GM12875 (cell line): ENCODE data around the gene HSPB6.
A peak's percentile ranks its signal among the peaks of the same experiment; 100 is the strongest.

Experiments
- H3K4me3 ChIP-seq: one replicate; pipeline ENCODE4 v1.5.1; 2011; ENCODE audit warnings: low read depth, low read length, control low read depth
- TF ChIP-seq, protein P1 (sequence below): IDR thresholded peaks from 2 replicates; pipeline ENCODE4 v1.5.1; 2011; ENCODE audit warnings: low read depth, mild to moderate bottlenecking, control low read depth, inconsistent platforms, low read length, moderate library complexity, borderline replicate concordance; ENCODE audit not compliant: insufficient read depth

HSPB6 gene

DNA sequence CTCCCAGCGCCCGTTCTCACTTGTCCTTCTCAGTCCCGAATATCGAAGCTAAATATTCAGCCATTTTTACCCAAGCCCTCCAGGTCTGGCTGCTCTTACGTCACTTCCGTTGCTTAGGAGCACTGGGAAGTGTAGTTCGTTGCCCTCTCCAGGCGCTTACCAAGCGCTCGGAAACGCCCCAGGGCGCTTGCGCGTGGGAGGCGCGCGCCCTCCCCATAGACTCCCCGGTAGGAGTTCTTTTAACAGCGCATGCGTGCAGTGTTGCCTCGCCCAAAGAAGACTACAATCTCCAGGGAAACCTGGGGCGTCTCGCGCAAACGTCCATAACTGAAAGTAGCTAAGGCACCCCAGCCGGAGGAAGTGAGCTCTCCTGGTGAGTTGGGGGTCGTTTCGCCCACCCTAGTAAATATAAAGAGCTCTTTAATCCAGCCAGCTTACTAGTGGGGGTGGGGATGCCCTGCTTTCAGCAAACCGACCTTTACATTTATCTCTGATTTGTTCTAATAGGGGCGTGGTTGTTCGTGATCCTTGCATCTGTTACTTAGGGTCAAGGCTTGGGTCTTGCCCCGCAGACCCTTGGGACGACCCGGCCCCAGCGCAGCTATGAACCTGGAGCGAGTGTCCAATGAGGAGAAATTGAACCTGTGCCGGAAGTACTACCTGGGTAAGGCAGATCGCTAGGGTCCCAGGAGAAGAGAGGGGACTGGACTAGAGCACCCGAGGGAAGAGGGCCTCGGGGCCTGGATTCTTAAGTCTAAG lies 11.3 kb downstream of the HSPB6 start, which contains the start of the genes PSENEN and U2AF1L4:
PSENEN (plus strand) TSS at position 324 of the 759 bp plus-strand sequence; CDS start at position 604, 280 bp downstream.
U2AF1L4 (minus strand) TSS at position 91 of the 759 bp plus-strand sequence; CDS start at position 64, 27 bp downstream.
- TF ChIP-seq, protein P1, sequence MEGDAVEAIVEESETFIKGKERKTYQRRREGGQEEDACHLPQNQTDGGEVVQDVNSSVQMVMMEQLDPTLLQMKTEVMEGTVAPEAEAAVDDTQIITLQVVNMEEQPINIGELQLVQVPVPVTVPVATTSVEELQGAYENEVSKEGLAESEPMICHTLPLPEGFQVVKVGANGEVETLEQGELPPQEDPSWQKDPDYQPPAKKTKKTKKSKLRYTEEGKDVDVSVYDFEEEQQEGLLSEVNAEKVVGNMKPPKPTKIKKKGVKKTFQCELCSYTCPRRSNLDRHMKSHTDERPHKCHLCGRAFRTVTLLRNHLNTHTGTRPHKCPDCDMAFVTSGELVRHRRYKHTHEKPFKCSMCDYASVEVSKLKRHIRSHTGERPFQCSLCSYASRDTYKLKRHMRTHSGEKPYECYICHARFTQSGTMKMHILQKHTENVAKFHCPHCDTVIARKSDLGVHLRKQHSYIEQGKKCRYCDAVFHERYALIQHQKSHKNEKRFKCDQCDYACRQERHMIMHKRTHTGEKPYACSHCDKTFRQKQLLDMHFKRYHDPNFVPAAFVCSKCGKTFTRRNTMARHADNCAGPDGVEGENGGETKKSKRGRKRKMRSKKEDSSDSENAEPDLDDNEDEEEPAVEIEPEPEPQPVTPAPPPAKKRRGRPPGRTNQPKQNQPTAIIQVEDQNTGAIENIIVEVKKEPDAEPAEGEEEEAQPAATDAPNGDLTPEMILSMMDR = no peak

DNA sequence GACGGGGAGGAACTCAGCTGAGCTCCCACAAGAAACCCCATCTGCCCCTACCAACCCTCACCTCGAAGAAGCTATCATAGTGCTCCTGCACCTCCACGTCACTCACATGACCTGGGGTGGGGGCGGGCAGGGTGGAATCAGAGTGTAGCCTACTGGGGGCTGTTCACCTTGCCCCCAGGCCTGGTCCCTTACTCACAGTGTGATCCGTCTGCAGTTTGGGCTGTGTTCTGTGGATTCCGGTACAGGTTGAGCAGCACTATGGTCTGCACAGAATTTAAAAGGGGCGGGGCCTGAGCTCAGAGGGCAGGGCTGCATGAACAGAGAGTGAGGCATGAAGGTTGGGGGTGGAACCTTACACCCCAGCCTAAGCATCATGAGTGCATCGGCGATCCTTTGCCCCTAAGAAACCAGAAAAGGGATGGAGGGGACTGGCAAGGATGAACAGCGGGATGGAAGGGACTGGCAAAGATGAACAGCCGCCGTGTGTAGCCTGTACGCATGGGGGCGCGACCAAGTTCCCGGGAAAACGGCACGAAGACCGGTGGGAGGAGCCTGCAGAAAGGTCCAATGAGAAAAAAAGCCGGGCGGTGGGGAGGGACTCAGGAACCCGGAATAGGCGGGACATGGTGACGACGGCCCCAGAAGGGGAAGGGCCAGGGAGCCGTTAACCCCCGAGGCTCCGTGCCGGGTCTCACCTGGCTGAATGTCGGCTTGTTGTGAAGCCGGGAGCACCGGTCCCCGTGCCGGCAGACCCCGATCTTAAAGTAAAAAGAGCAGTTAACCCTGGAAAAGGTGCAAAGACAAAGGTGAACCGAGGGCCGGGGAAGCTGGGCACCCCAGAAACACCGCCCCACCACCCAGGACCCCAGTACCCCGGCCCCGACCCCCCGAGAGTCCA lies 12.2 kb downstream of the HSPB6 start:
- peak overlapping the region; percentile 60 for H3K4me3 ChIP-seq
- TF ChIP-seq, protein P1 = 0 out of 2 replicates have a peak, but pooled peaks have one; percentile 2

More for the DNA sequence above, 11.3 kb downstream of the HSPB6 start, which contains the start of the genes PSENEN and U2AF1L4:
- peak within 1 kb of the TSS; percentile 62 for H3K4me3 ChIP-seq

DNA sequence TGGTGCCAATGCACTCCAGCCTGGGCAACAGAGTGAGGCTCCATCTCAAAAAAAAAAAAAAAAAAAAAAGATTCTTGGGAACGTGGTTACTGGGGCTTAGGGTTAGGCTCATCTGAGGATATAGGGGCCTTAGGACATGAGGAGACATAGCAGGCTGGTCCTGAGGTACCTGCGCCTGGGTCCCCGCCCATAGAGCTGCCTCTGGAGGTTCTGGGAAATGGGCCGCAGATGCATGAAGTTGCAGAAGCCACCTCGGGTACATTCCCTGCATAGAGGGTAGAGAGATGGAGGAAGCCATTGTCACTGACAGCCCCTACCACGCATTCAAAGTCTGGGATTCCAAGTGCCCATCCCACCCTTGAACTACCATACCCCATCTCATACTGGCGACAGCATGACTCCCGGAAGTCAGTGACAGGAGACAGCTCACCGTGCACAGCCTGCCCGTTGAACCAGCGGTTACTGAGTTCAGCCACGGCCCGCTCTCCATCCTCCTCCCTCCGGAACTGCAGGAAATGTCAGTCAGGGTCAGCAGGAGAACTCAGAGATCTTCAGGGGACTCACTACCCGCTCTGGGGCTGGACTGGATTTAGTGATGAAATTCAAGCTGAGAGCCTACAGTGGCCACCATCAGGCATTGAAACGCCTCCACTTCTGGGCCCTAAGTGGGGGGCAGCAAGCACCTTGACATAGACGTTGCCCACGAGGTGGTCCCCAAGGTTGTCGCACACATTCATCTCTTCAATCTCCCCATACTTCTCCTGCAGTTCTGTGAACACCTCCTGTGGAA lies 13.0 kb downstream of the HSPB6 start:
- H3K4me3 ChIP-seq = no peak overlapping the region
- TF ChIP-seq, protein P1 = no peak

GRCh38 chr19:35742121-35742724 lies 14.6 kb downstream of the HSPB6 start, which contains the start of gene IGFLR1:
TSS of gene IGFLR1 (minus strand) at chr19:35742452. CDS start at chr19:35741180, 1,272 bp downstream.
- peak within 1 kb of the TSS; percentile 72 for H3K4me3 ChIP-seq
- TF ChIP-seq, protein P1 = no peak

GRCh38 chr19:35741203-35741515 lies 15.7 kb downstream of the HSPB6 start:
- peak overlapping the region; percentile 72 for H3K4me3 ChIP-seq
- TF ChIP-seq, protein P1 = no peak
